A673 (cell line): ENCODE results near the gene NCOA6. TPM values are rescaled to one million over a fixed set of nuclear protein-coding genes. Genes with fewer than 3 reads are reported as not detected.

Source experiments
- BruUV-seq: library from RNA; stranded (reverse); fragments of 400-500 nt; replicated peaks from 2 replicates; lab custom pipeline; 2021; lab: Mats Ljungman, UMichigan
- CTCF ChIA-PET: fragments of 300-600 bp; sonication (Branson Sonifier 250); formaldehyde crosslinking; loops from one replicate; lab custom pipeline; 2022; ENCODE audit warnings: antibody characterized with exemption; lab: Charles Lee
- POLR2A ChIA-PET: fragments of 300-600 bp; sonication (Branson Sonifier 250); formaldehyde crosslinking; loops from one replicate; lab custom pipeline; 2022; ENCODE audit warnings: antibody characterized with exemption; ENCODE audit not compliant: low non-redundant PET; lab: Charles Lee
- DNase-seq: peaks from one replicate; pipeline ENCODE4 v3.0.0-alpha.2; 2015; ENCODE audit warnings: low spot score
- H3K27ac ChIP-seq: fragments of 200-600 bp; sonication (generic); 2 replicates; pipeline ENCODE4 v1.5.1; 2016; ENCODE audit warnings: mixed run types, low read depth, mild to moderate bottlenecking, mixed read lengths, antibody characterized with exemption, low read length; ENCODE audit not compliant: poor library complexity, severe bottlenecking
- H3K27me3 ChIP-seq: fragments of 200-600 bp; sonication (generic); replicated peaks from 2 replicates; pipeline ENCODE4 v1.6.1; 2017; ENCODE audit warnings: mixed run types, low read depth, mild to moderate bottlenecking, mixed read lengths, antibody characterized with exemption, low read length; ENCODE audit not compliant: insufficient read depth, poor library complexity
- H3K36me3 ChIP-seq: fragments of 200-600 bp; sonication (generic); 2 replicates; pipeline ENCODE4 v1.6.1; 2016; ENCODE audit warnings: mixed run types, mild to moderate bottlenecking, mixed read lengths, antibody characterized with exemption, low read length; ENCODE audit not compliant: insufficient read depth, poor library complexity, severe bottlenecking
- H3K4me1 ChIP-seq: fragments of 200-600 bp; sonication (generic); 2 replicates; pipeline ENCODE4 v1.6.1; 2017; ENCODE audit warnings: mixed run types, mild to moderate bottlenecking, mixed read lengths, antibody characterized with exemption, low read length; ENCODE audit not compliant: insufficient read depth, poor library complexity, severe bottlenecking
- H3K4me3 ChIP-seq: fragments of 200-600 bp; sonication (generic); 2 replicates; pipeline ENCODE4 v1.5.1; 2016; ENCODE audit warnings: low read depth, mixed run types, mild to moderate bottlenecking, mixed read lengths, low read length; ENCODE audit not compliant: poor library complexity, severe bottlenecking
- H3K9me3 ChIP-seq: fragments of 200-600 bp; sonication (generic); 2 replicates; pipeline ENCODE4 v1.6.1; 2016; ENCODE audit warnings: mixed run types, low read depth, mild to moderate bottlenecking, mixed read lengths, antibody characterized with exemption, low read length; ENCODE audit not compliant: poor library complexity, severe bottlenecking
- CTCF ChIP-seq: fragments of 300-800, 200-600 bp; sonication (generic); conservative IDR thresholded peaks from 2 replicates; pipeline ENCODE4 v1.5.1; 2017; ENCODE audit warnings: low read depth, mild to moderate bottlenecking, antibody characterized with exemption, low read length, moderate library complexity, mixed read lengths
- EZH2 ChIP-seq: fragments of 200-600 bp; sonication (generic); IDR thresholded peaks from 2 replicates; pipeline ENCODE4 v1.6.1; 2017; ENCODE audit warnings: borderline replicate concordance, low read depth, mild to moderate bottlenecking, mixed read lengths, antibody characterized with exemption, low read length; ENCODE audit not compliant: poor library complexity, severe bottlenecking
- intact Hi-C: fragments of 100-400 bp; cut with micrococcal nuclease; formaldehyde crosslinking; loops from one replicate; pipeline ENCODE4 v1.10.0; 2022; ENCODE audit not compliant: unreplicated experiment
- total RNA-seq: library from RNA; stranded (reverse); gene quantifications from 2 replicates; pipeline ENCODE4 v1.2.3, GENCODE V29; 2021

NCOA6 gene
- total RNA-seq, 1 experiment from 2014 or later = 39.9 TPM

- TF ChIP-seq EZH2 = no peak
- TF ChIP-seq CTCF = no peak
- BruUV-seq = no TSS peak
- peak within 1 kb of the TSS; percentile 69 for H3K4me3 ChIP-seq
- no peaks in the 10 kb centered on the region for H3K27me3 ChIP-seq
- no peaks in the 10 kb centered on the region for H3K36me3 ChIP-seq
- DNase-seq = peak; percentile 98
- ChIA-PET CTCF (no interaction called here), POLR2A (no interaction called here)
- peaks cover 16% of the 10 kb centered on the region for H3K4me1 ChIP-seq
- H3K9me3 ChIP-seq = no peaks in the 10 kb centered on the region
- H3K27ac ChIP-seq = peak within 1 kb of the TSS; percentile 84
- intact Hi-C loops = no loop called here
These were observed 148.6 kb downstream of the NCOA6 start, which contains the start of gene PIGU for GRCh38 chr20:34676642-34677373. PIGU (minus strand) TSS chr20:34677092; CDS start chr20:34677085, 7 bp downstream.

- Histone ChIP-seq H3K4me1 (peaks cover 16% of the 10 kb centered on the region), H3K27ac (peak overlapping the region; percentile 84), H3K4me3 (peak overlapping the region; percentile 69), H3K9me3 (no peaks in the 10 kb centered on the region), H3K27me3 (no peaks in the 10 kb centered on the region), H3K36me3 (no peaks in the 10 kb centered on the region)
- intact Hi-C loops = no loop called here
- BruUV-seq = TSS peak; percentile 68
- CTCF ChIA-PET = no interaction called here
- no peak for TF ChIP-seq EZH2
- TF ChIP-seq CTCF = no peak
- POLR2A ChIA-PET = no interaction called here
- no peak for DNase-seq
These were observed 149.3 kb downstream of the NCOA6 start for GRCh38 chr20:34675993-34676641.

GRCh38 chr20:34675561-34675960 is 149.9 kb downstream of the NCOA6 start:
- intact Hi-C loops = no loop called here
- H3K4me1 ChIP-seq = peaks cover 14% of the 10 kb centered on the region
- peak overlapping the region; percentile 69 for H3K4me3 ChIP-seq
- no peak for DNase-seq
- no peaks in the 10 kb centered on the region for H3K27me3 ChIP-seq
- no peaks in the 10 kb centered on the region for H3K36me3 ChIP-seq
- no peak overlapping the region for H3K27ac ChIP-seq
- no peaks in the 10 kb centered on the region for H3K9me3 ChIP-seq
- no TSS peak for BruUV-seq
- TF ChIP-seq CTCF = no peak
- no peak for TF ChIP-seq EZH2
- CTCF ChIA-PET = no interaction called here
- POLR2A ChIA-PET = no interaction called here
